H1 (cell line): Measurements from ENCODE around the gene DCXR. TPM values are rescaled to one million over a fixed set of nuclear protein-coding genes. Genes with fewer than 3 reads are reported as not detected.
A peak's percentile ranks its signal among the peaks of the same experiment; 100 is the strongest.

Experiments
- CTCF ChIA-PET: fragments of 300-600 bp; sonication (Branson Sonifier 250); formaldehyde crosslinking; loops from one replicate; lab custom pipeline; 2021; ENCODE audit not compliant: partially characterized antibody; lab: Charles Lee
- POLR2A ChIA-PET: fragments of 300-600 bp; sonication (Branson Sonifier 250); formaldehyde crosslinking; loops from one replicate; lab custom pipeline; 2021; ENCODE audit warnings: inconsistent platforms; ENCODE audit not compliant: partially characterized antibody; lab: Charles Lee
- DNase-seq, 2 experiments: peaks; one replicate each; pipeline versions ENCODE4 v3.0.0 to v3.0.0-alpha.2; 2010 to 2022; ENCODE audit warnings: low spot score in 2 of 2, low read depth in 1 of 2, mixed read lengths in 1 of 2
- FAIRE-seq: peaks from 2 replicates; lab custom pipeline; 2011; peaks lifted over from hg19 to GRCh38; lab: Jason Lieb, UNC
- H2AFZ ChIP-seq: 2 replicates; pipeline ENCODE4 v1.8.1; 2012; ENCODE audit warnings: low read length, inconsistent platforms
- H2AK5ac ChIP-seq: 2 replicates; pipeline ENCODE4 v1.6.1; 2013; ENCODE audit warnings: low read depth, low read length
- H2BK120ac ChIP-seq: replicated peaks from 2 replicates; pipeline ENCODE3; 2013; ENCODE audit warnings: low read depth, low read length, inconsistent platforms
- H2BK12ac ChIP-seq: 2 replicates; pipeline ENCODE4 v1.6.1; 2013; ENCODE audit warnings: low read depth, low read length
- H2BK15ac ChIP-seq: 2 replicates; pipeline ENCODE4 v1.6.1; 2013; ENCODE audit warnings: low read length
- H2BK20ac ChIP-seq: 2 replicates; pipeline ENCODE4 v1.6.1; 2013; ENCODE audit warnings: low read length
- H2BK5ac ChIP-seq: 2 replicates; pipeline ENCODE4 v1.6.1; 2013; ENCODE audit warnings: low read depth, low read length
- H3K14ac ChIP-seq: 2 replicates; pipeline ENCODE4 v1.6.1; 2013; ENCODE audit warnings: inconsistent platforms; ENCODE audit not compliant: insufficient read length
- H3K18ac ChIP-seq: 2 replicates; pipeline ENCODE4 v1.6.1; 2013; ENCODE audit warnings: low read length; ENCODE audit errors: extremely low read depth
- H3K23ac ChIP-seq: 2 replicates; pipeline ENCODE4 v1.6.1; 2013; ENCODE audit warnings: inconsistent platforms; ENCODE audit not compliant: insufficient read length
- H3K23me2 ChIP-seq: 2 replicates; pipeline ENCODE4 v1.6.1; 2013; ENCODE audit warnings: low read depth, low read length
- H3K27ac ChIP-seq: 2 replicates; pipeline ENCODE4 v1.6.1; 2011; ENCODE audit warnings: low read depth, low read length, inconsistent platforms
- H3K27me3 ChIP-seq, 4 experiments: replicated peaks in 1 of 4; 1 replicate in 1 of 4; 2 replicates in 3 of 4; pipeline versions ENCODE4 v1.6.1 to v1.8.1; 2011 to 2013; ENCODE audit warnings: low read length in 3 of 4, mild to moderate bottlenecking in 3 of 4, inconsistent platforms in 2 of 4, mixed read lengths in 2 of 4, moderate library complexity in 1 of 4; ENCODE audit not compliant: control insufficient read depth in 3 of 4, insufficient read depth in 3 of 4; ENCODE audit errors: extremely low read depth in 1 of 4
- H3K36me3 ChIP-seq, 4 experiments: 2 replicates each; pipeline versions ENCODE4 v1.6.1 to v1.8.1; 2011 to 2013; ENCODE audit warnings: mild to moderate bottlenecking in 4 of 4, low read length in 3 of 4, moderate library complexity in 2 of 4, control low read depth in 1 of 4, inconsistent platforms in 1 of 4; ENCODE audit not compliant: insufficient read depth in 4 of 4, control insufficient read depth in 2 of 4
- H3K4ac ChIP-seq: replicated peaks from 2 replicates; pipeline ENCODE3; 2013; ENCODE audit warnings: low read length, low read depth, mixed read lengths, inconsistent platforms; ENCODE audit not compliant: insufficient read length
- H3K4me1 ChIP-seq, 4 experiments: replicated peaks in 1 of 4; 1 replicate in 1 of 4; 2 replicates in 3 of 4; pipeline versions ENCODE4 v1.6.1 to v1.8.1; 2011 to 2013; ENCODE audit warnings: low read length in 3 of 4, inconsistent platforms in 2 of 4, mixed read lengths in 1 of 4; ENCODE audit not compliant: insufficient read depth in 4 of 4, control insufficient read depth in 3 of 4
- H3K4me2 ChIP-seq, 2 experiments: 2 replicates each; pipeline versions ENCODE4 v1.6.1 to v1.8.1; 2011 to 2013; ENCODE audit warnings: low read depth in 2 of 2, low read length in 2 of 2, control low read depth in 1 of 2, inconsistent platforms in 1 of 2, mild to moderate bottlenecking in 1 of 2; ENCODE audit not compliant: insufficient read depth in 1 of 2
- H3K4me3 ChIP-seq, 4 experiments: fragments of 200-600, 300-600 bp in 1 of 4; sonication (generic), shearing (Covaris generic), sonication (Bioruptor Twin) in 1 of 4; 2 replicates each; pipeline versions ENCODE4 v1.5.1 to v1.8.1; 2011 to 2016; ENCODE audit warnings: low read length in 4 of 4, low read depth in 3 of 4, control low read depth in 2 of 4, inconsistent platforms in 2 of 4, mild to moderate bottlenecking in 2 of 4, mixed read lengths in 1 of 4, moderate library complexity in 1 of 4; ENCODE audit not compliant: insufficient read depth in 2 of 4; ENCODE audit errors: extremely low read depth in 1 of 4
- H3K56ac ChIP-seq: replicated peaks from 2 replicates; pipeline ENCODE3; 2013; ENCODE audit warnings: low read depth, mild to moderate bottlenecking, mixed read lengths, low read length, inconsistent platforms; ENCODE audit not compliant: insufficient read length
- H3K79me1 ChIP-seq: 2 replicates; pipeline ENCODE4 v1.6.1; 2013; ENCODE audit warnings: low read depth, low read length, control low read depth
- H3K79me2 ChIP-seq, 2 experiments: 2 replicates each; pipeline versions ENCODE4 v1.6.1 to v1.8.1; 2012 to 2013; ENCODE audit warnings: low read length in 2 of 2, mild to moderate bottlenecking in 2 of 2, inconsistent platforms in 1 of 2; ENCODE audit not compliant: insufficient read depth in 2 of 2, control insufficient read depth in 1 of 2
- H3K9ac ChIP-seq, 4 experiments: replicated peaks in 1 of 4; 1 replicate in 1 of 4; 2 replicates in 3 of 4; pipeline versions ENCODE4 v1.6.1 to v1.8.1; 2011 to 2013; ENCODE audit warnings: low read depth in 3 of 4, low read length in 3 of 4, control low read depth in 2 of 4, mild to moderate bottlenecking in 2 of 4, moderate library complexity in 2 of 4, inconsistent platforms in 1 of 4; ENCODE audit errors: extremely low read depth in 1 of 4
- H3K9me3 ChIP-seq, 2 experiments: 2 replicates each; pipeline versions ENCODE4 v1.6.1 to v1.8.1; 2012 to 2013; ENCODE audit warnings: mild to moderate bottlenecking in 2 of 2, moderate library complexity in 2 of 2, control low read depth in 1 of 2, inconsistent platforms in 1 of 2, low read depth in 1 of 2, low read length in 1 of 2, mixed read lengths in 1 of 2; ENCODE audit not compliant: insufficient read depth in 2 of 2
- H4K20me1 ChIP-seq, 2 experiments: replicated peaks in 1 of 2; 2 replicates each; pipeline versions ENCODE3 to v1.8.1; 2011 to 2013; ENCODE audit warnings: inconsistent platforms in 2 of 2, low read length in 2 of 2, mild to moderate bottlenecking in 1 of 2; ENCODE audit not compliant: insufficient read depth in 2 of 2, control insufficient read depth in 1 of 2
- H4K5ac ChIP-seq: 2 replicates; pipeline ENCODE4 v1.6.1; 2013; ENCODE audit warnings: low read length, low read depth, mixed read lengths, inconsistent platforms; ENCODE audit not compliant: insufficient read length
- H4K8ac ChIP-seq: 2 replicates; pipeline ENCODE4 v1.8.0; 2013; ENCODE audit warnings: mild to moderate bottlenecking, moderate library complexity, low read length, inconsistent platforms; ENCODE audit not compliant: insufficient read depth; ENCODE audit errors: extremely low read depth
- H4K91ac ChIP-seq: replicated peaks from 2 replicates; pipeline ENCODE3; 2013; ENCODE audit warnings: low read length, mixed read lengths, inconsistent platforms; ENCODE audit not compliant: insufficient read length
- GABPA ChIP-seq: IDR thresholded peaks from 2 replicates; pipeline ENCODE4 v1.6.1; 2011; ENCODE audit warnings: mild to moderate bottlenecking, low read length, moderate library complexity, borderline replicate concordance; ENCODE audit not compliant: insufficient read depth
- TCF12 ChIP-seq: IDR thresholded peaks from 2 replicates; pipeline ENCODE4 v1.6.1; 2011; ENCODE audit warnings: low read depth, mild to moderate bottlenecking, low read length
- WGBS, 2 experiments: shearing (Covaris generic) in 1 of 2; methylation state at CpG; one replicate each; pipeline versions ENCODE4 v1.1.6 to v1.1.7; 2013 to 2015; ENCODE audit warnings: low lambda C conversion rate in 2 of 2, mixed read lengths in 2 of 2, inconsistent platforms in 1 of 2, low coverage in 1 of 2, missing lambda C conversion rate in 1 of 2; ENCODE audit not compliant: insufficient replicate concordance in 2 of 2, insufficient coverage in 1 of 2, insufficient read length in 1 of 2; ENCODE audit errors: extremely low coverage in 1 of 2, missing lambda C conversion rate in 1 of 2; 5-methylcytosine and 5-hydroxymethylcytosine counted together
- polyA plus RNA-seq, 7 experiments: library from polyadenylated mRNA; depleted of rRNA in 3 of 7; stranded (reverse) in 5 of 7; unstranded in 2 of 7; fragments of >200 nt in 5 of 7; fragments of 200-250 nt in 2 of 7; gene quantifications; 1 replicate in 5 of 7; 2 replicates in 1 of 7; 4 replicates in 1 of 7; pipeline versions ENCODE4 v1.2.1 to v1.2.3, GENCODE V29; 2011 to 2013; ENCODE audit warnings: missing spikeins in 2 of 7, mixed read lengths in 2 of 7
- total RNA-seq: library from RNA; stranded (reverse); fragmentation: NEBNext Ultra II Directional; extraction: Animal tissue kit (Norgen Biotek cat#: 25700); gene quantifications from 2 replicates; pipeline ENCODE4 v1.2.1, GENCODE V29; 2021
- TF ChIP-seq, protein P1 (sequence below), 3 experiments: IDR thresholded peaks; 1 replicate in 2 of 3; 2 replicates in 1 of 3; pipeline versions ENCODE4 v1.5.1 to v1.6.1; 2011; ENCODE audit warnings: low read length in 3 of 3, mild to moderate bottlenecking in 3 of 3, inconsistent platforms in 2 of 3, low read depth in 1 of 3, moderate library complexity in 1 of 3; ENCODE audit not compliant: insufficient read depth in 1 of 3; ENCODE audit errors: control extremely low read depth in 1 of 3

Gene DCXR
- total and polyA plus RNA-seq, 2 of the 8 experiments (the other 6 are each of a cell fraction or from before 2014, with no cell fraction given): 96.3 to 212 TPM

DNA sequence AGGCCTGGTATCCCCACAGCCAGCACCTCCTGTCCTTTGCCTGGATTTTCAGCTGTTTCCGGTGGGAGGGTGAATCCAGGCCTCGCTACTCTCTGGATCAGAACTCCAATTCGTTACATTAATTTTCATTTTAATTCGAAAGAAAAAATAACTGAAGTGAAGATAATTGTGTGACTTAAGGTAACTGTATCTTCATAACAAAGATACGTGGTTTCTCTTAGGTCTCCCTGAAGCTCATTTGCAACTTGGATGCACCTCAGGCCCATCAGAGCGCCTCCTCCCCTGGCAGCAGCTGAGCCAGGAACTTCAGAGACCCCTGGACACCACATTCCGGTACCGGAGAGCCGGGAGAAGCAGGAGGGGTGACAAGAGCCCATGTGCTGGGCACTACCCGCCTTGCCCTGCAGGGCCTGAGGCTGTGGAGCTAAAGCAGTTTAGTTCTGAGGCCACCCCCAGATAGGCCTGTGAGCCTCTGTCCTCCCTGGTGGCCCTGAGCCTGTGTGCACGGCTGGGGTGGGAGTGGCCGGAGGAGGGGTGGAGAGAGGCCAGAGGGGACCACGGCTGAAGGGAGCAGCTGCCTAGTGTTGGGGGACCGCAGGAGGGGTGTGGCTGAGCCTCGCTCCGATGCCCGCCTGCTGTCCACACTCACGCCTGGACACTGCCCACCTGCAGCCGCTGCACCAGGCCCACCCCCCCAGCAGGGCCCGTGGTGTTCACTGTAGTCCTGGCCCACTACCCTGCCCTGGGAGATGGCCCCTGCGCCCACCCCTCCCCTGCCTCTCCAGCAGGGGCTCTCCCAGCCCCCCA, 39.5 kb upstream of the DCXR start:
- Histone ChIP-seq H3K18ac (no peak overlapping the region), H3K9ac (no peak overlapping the region), H3K36me3 (peaks cover 21 to 43% (median 30%) of the 10 kb centered on the region in 4 experiments), H2AK5ac (no peak overlapping the region), H3K14ac (no peak overlapping the region), H2BK120ac (no peak overlapping the region), H3K23ac (no peak overlapping the region), H2BK15ac (no peak overlapping the region), H3K4me3 (no peak overlapping the region), H4K5ac (no peak overlapping the region), H4K20me1 (peaks cover 17 to 26% of the 10 kb centered on the region in 2 experiments), H4K91ac (no peak overlapping the region), H3K56ac (no peak overlapping the region), H2BK20ac (no peak overlapping the region), H3K79me1 (peaks cover 5% of the 10 kb centered on the region), H3K4me1 (no peaks in the 10 kb centered on the region), H3K23me2 (no peaks in the 10 kb centered on the region), H2AFZ (no peak overlapping the region), H2BK12ac (no peak overlapping the region), H3K9me3 (no peaks in the 10 kb centered on the region), H4K8ac (no peak overlapping the region), H3K4ac (no peak overlapping the region), H2BK5ac (no peak overlapping the region), H3K27me3 (no peaks in the 10 kb centered on the region; a peak in 1 of 7 replicates), H3K79me2 (no peaks in the 10 kb centered on the region), H3K4me2 (no peak overlapping the region), H3K27ac (no peak overlapping the region)
- CTCF ChIA-PET: interaction anchor here (0.8 to 2.7 kb wide), 11 partner anchors 11 to 207 kb away, joined by 3 to 16 read pairs (median 3); partner anchors contain the start of gene FASN
- TF ChIP-seq TCF12 (no peak), GABPA (no peak)
- TF ChIP-seq, protein P1, sequence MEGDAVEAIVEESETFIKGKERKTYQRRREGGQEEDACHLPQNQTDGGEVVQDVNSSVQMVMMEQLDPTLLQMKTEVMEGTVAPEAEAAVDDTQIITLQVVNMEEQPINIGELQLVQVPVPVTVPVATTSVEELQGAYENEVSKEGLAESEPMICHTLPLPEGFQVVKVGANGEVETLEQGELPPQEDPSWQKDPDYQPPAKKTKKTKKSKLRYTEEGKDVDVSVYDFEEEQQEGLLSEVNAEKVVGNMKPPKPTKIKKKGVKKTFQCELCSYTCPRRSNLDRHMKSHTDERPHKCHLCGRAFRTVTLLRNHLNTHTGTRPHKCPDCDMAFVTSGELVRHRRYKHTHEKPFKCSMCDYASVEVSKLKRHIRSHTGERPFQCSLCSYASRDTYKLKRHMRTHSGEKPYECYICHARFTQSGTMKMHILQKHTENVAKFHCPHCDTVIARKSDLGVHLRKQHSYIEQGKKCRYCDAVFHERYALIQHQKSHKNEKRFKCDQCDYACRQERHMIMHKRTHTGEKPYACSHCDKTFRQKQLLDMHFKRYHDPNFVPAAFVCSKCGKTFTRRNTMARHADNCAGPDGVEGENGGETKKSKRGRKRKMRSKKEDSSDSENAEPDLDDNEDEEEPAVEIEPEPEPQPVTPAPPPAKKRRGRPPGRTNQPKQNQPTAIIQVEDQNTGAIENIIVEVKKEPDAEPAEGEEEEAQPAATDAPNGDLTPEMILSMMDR (IDR thresholded peaks at IDR 0.05; ENCODE audit: control extremely low read depth in 1 of 3, insufficient read depth in 1 of 3, low read depth in 1 of 3, low read length in 3 of 3): peak in 1 of 3 experiments; percentile 8; a peak in 1 of 4 replicates
- WGBS, 2 experiments: 87% methylated on average over 16 of the region's 21 CpGs; no CpG with 5 or more reads in 1 of the 2 experiments
- no peak for FAIRE-seq
- POLR2A ChIA-PET: interaction anchor here (1.1 to 12.5 kb wide), 15 partner anchors 11 to 211 kb away, joined by 3 to 105 read pairs (median 7); partner anchors contain the start of genes DUS1L, FASN, GPS1 and RAC3
- no peak for DNase-seq
